Measurements from ENCODE around the gene ODAD3.
A peak's percentile ranks its signal among the peaks of the same experiment; 100 is the strongest.
"Not testable (repeated sequence)": the region's sequence is repeated elsewhere in the genome, so short reads cannot be mapped to it uniquely, and the experiment has no call there.

Gene ODAD3

GRCh38 chr19:11465600-11465999 is 30.7 kb upstream of the ODAD3 start:
- no peak for TF ChIP-seq CTCF (IDR thresholded peaks at IDR 0.05; ENCODE audit: control extremely low read depth, extremely low read depth, low read depth, missing control alignments)
- POLR2A ChIA-PET = no interaction called here
- no peak for DNase-seq (ENCODE audit: extremely low spot score)
- CTCF ChIA-PET = no interaction called here

DNA sequence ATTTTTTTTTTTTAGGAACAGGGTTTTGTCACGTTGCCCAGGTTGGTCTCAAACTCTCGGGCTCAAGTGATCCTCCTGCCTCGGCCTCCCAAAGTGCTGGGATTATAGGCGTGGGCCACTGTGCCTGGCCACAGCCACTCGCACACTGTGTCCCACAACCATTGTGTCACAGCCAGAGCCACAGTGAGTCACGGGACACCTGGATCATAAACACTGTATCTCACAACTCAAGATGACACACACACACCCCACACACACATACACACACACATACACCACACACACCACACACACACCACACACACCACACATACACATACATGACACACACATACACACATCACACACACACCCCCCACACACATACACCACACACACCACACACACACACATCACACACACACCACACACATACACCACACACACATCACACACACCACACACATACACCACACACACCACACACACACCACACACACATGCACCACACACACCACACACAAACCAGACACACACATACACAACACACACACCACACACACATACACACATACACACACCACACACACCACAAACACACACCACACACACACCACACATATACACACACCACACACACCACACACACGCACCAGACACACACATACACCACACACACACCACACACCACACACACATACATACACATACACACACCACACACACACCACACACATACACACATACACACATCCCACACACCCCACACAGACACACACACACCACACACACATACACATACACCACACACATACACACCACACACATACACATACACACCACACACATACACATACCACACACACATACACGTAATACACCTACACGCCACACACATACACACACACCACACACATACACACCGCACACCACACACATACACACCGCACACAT is 29.7 kb upstream of the ODAD3 start:
- no peak for TF ChIP-seq CTCF (IDR thresholded peaks at IDR 0.05; ENCODE audit: control extremely low read depth, extremely low read depth, low read depth, missing control alignments)
- POLR2A ChIA-PET = no interaction called here
- CTCF ChIA-PET = no interaction called here

GRCh38 chr19:11463391-11463790 is 28.5 kb upstream of the ODAD3 start:
- ChIA-PET POLR2A (interaction anchor here (0.7 kb wide), 1 partner anchor 22 kb away, joined by 4 read pairs; no protein-coding TSS in a partner anchor), CTCF (no interaction called here)
- no peak for TF ChIP-seq CTCF (IDR thresholded peaks at IDR 0.05; ENCODE audit: control extremely low read depth, extremely low read depth, low read depth, missing control alignments)
- DNase-seq (ENCODE audit: extremely low spot score) = no peak

More for the DNA sequence above, 29.7 kb upstream of the ODAD3 start:
- DNase-seq (ENCODE audit: extremely low spot score) = no peak

DNA sequence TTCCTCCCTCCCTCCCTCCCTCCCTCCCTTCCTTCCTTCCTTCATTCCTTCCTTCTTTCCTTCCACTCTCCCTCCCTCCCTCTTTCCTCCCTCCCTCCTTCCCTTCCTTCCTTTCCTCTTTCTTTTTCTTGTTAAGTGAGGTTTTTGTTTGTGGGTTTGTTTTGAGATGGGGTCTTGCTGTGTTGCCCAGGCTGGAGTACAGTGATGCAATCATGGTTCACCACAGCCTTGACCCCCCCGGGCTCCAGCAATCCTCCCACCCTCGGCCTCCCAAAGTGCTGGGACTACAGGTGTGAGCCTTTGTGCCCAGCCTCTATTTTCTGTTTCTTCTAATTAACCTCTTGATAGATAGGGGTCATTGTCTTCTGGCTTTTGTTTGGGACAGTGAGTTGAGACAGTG is 26.5 kb upstream of the ODAD3 start:
- CTCF ChIA-PET = interaction anchor here (1.1 kb wide), 1 partner anchor 21 kb away, joined by 4 read pairs; no protein-coding TSS in a partner anchor
- no peak for DNase-seq (ENCODE audit: extremely low spot score)
- POLR2A ChIA-PET = no interaction called here
- no peak for TF ChIP-seq CTCF (IDR thresholded peaks at IDR 0.05; ENCODE audit: control extremely low read depth, extremely low read depth, low read depth, missing control alignments)

GRCh38 chr19:11460207-11460606 is 25.3 kb upstream of the ODAD3 start:
- peak; percentile 8 for TF ChIP-seq CTCF (IDR thresholded peaks at IDR 0.05; ENCODE audit: control extremely low read depth, extremely low read depth, low read depth, missing control alignments)
- ChIA-PET POLR2A (no interaction called here), CTCF (interaction anchor here (1.1 to 1.4 kb wide), 2 partner anchors 22 kb away, joined by 4 to 6 read pairs; no protein-coding TSS in a partner anchor)
- no peak for DNase-seq (ENCODE audit: extremely low spot score)

- POLR2A ChIA-PET = interaction anchor here (0.6 to 1.1 kb wide), 2 partner anchors 24 to 84 kb away, joined by 3 to 4 read pairs; no protein-coding TSS in a partner anchor
- CTCF ChIA-PET = interaction anchor here (1.4 kb wide), 1 partner anchor 24 kb away, joined by 6 read pairs; no protein-coding TSS in a partner anchor
- not testable (repeated sequence) for DNase-seq (ENCODE audit: extremely low spot score)
Measured at GRCh38 chr19:11458912-11459311, 24.0 kb upstream of the ODAD3 start.
